Uterus (tissue), 2 donors: Measurements from ENCODE around the gene SMPDL3A.

ENCODE experiments used
- POLR2A ChIP-seq, 2 donors: fragments of 450-650 bp; IDR thresholded peaks; one replicate each; pipeline ENCODE4 v1.6.1; 2016; ENCODE audit warnings: antibody characterized with exemption in 2 of 2, mild to moderate bottlenecking in 1 of 2, moderate library complexity in 1 of 2
- TF ChIP-seq, protein P1 (sequence below), 4 experiments: fragments of 200-600 bp in 2 of 4; fragments of 450-650 bp in 2 of 4; sonication (generic) in 2 of 4; IDR thresholded peaks; one replicate each; pipeline ENCODE4 v1.5.1; 2016 to 2019; ENCODE audit warnings: antibody characterized with exemption in 4 of 4, mild to moderate bottlenecking in 2 of 4, moderate library complexity in 1 of 4

DNA sequence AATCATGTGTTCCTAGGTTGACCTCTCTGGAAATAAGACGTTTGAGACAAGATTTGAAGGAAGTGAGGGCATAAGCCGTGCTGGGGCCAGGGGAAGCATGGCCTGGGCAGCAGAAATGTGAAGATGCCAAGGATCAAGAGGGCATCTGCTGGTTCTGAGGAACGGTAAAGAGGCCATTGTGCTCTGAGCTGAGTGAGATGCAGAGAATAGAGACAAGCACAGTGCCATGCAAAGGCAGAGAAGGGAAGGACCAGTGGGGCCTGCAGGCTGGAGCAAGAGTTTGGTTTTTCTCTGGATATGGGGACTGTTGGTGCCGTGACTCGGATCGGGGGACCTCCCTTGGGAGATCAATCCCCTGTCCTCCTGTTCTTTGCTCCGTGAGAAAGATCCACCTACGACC is 50.8 kb downstream of the SMPDL3A start:
- TF ChIP-seq, protein P1, sequence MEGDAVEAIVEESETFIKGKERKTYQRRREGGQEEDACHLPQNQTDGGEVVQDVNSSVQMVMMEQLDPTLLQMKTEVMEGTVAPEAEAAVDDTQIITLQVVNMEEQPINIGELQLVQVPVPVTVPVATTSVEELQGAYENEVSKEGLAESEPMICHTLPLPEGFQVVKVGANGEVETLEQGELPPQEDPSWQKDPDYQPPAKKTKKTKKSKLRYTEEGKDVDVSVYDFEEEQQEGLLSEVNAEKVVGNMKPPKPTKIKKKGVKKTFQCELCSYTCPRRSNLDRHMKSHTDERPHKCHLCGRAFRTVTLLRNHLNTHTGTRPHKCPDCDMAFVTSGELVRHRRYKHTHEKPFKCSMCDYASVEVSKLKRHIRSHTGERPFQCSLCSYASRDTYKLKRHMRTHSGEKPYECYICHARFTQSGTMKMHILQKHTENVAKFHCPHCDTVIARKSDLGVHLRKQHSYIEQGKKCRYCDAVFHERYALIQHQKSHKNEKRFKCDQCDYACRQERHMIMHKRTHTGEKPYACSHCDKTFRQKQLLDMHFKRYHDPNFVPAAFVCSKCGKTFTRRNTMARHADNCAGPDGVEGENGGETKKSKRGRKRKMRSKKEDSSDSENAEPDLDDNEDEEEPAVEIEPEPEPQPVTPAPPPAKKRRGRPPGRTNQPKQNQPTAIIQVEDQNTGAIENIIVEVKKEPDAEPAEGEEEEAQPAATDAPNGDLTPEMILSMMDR (IDR thresholded peaks at IDR 0.05): no peak
- no peak for TF ChIP-seq POLR2A (IDR thresholded peaks at IDR 0.05)
